D721Med (cell line): ENCODE data around the gene INAVA.
"Not testable (repeated sequence)": the region's sequence is repeated elsewhere in the genome, so short reads cannot be mapped to it uniquely, and the experiment has no call there.

ENCODE experiments used
- DNase-seq: peaks from one replicate; pipeline ENCODE4 v3.0.0; 2011; ENCODE audit warnings: low spot score; ENCODE audit not compliant: insufficient read length
- FAIRE-seq: peaks from 2 replicates; lab custom pipeline; 2011; peaks lifted over from hg19 to GRCh38; lab: Jason Lieb, UNC
- TF ChIP-seq, protein P1 (sequence below): IDR thresholded peaks from 2 replicates; pipeline ENCODE4 v1.5.1; 2012; ENCODE audit warnings: mild to moderate bottlenecking, control low read depth; ENCODE audit not compliant: insufficient read depth; ENCODE audit errors: missing control alignments

The INAVA gene

DNA sequence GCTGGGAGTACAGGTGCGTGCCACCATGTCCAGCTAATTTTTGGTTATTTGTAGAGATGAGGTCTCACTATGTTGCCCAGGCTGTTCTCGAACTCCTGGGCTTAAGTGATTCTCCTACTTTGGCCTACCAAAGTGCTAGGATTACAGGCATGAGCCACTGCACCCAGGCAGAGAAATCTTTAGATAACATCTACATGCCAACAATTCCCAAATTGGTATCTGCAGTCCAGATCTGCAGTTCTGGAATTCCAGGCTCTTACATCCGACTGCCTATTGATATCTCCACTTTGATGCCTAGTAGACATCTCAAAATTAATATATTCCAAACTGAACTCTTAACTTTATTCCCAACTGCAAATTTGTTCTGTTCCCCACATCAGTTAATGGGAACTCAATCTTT, 23.3 kb downstream of the INAVA start:
- FAIRE-seq = no peak
- TF ChIP-seq, protein P1, sequence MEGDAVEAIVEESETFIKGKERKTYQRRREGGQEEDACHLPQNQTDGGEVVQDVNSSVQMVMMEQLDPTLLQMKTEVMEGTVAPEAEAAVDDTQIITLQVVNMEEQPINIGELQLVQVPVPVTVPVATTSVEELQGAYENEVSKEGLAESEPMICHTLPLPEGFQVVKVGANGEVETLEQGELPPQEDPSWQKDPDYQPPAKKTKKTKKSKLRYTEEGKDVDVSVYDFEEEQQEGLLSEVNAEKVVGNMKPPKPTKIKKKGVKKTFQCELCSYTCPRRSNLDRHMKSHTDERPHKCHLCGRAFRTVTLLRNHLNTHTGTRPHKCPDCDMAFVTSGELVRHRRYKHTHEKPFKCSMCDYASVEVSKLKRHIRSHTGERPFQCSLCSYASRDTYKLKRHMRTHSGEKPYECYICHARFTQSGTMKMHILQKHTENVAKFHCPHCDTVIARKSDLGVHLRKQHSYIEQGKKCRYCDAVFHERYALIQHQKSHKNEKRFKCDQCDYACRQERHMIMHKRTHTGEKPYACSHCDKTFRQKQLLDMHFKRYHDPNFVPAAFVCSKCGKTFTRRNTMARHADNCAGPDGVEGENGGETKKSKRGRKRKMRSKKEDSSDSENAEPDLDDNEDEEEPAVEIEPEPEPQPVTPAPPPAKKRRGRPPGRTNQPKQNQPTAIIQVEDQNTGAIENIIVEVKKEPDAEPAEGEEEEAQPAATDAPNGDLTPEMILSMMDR = no peak
- DNase-seq = no peak

DNA sequence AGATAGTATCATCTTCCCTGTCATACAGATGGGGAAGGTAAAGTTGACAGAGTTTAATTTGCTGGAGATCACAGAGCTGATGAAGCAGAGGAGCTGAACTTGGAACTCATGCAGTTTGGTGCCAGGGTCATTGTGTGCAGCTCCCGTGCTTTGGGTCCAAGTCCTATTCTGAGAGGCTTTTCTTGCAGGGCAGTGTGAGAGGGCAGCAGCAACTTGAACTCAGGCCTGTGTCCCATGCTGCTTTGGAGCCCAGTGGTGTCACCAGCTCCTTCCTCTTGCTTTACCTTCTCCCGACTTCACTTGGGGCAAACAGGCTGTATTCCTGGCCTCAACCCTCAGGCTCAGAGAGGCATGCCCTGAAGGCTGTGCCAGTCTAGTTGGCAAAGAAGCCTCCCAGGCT, 24.7 kb downstream of the INAVA start:
- DNase-seq = no peak
- TF ChIP-seq, protein P1 = no peak
- no peak for FAIRE-seq

DNA sequence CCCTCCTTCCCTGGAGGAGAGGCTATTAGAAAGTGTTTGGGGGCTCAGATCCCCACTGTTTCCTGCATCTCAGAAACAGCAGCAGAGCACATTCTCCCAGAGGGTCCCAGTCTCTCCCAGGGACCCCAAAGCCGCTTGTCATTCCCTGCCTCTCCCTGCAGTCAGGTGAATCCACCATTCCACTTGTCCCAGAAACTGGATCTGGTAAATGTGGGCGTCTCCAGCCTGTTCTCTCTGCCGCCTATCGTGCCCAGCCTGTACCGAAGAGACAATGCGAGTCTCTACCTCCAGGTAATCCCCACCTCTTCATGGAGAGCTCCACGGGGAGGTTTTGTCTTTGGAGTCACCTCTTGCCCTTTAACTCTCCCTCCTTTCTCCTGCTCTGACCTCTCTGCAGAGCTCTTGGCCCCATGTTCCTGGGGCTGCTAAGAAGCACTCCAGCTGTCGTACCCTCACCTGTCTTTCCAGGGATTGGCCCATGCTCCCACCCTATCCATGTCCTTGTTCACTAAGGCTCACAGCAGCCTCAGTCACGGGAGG, 26.9 kb downstream of the INAVA start:
- no peak for FAIRE-seq
- TF ChIP-seq, protein P1 = no peak
- no peak for DNase-seq

DNA sequence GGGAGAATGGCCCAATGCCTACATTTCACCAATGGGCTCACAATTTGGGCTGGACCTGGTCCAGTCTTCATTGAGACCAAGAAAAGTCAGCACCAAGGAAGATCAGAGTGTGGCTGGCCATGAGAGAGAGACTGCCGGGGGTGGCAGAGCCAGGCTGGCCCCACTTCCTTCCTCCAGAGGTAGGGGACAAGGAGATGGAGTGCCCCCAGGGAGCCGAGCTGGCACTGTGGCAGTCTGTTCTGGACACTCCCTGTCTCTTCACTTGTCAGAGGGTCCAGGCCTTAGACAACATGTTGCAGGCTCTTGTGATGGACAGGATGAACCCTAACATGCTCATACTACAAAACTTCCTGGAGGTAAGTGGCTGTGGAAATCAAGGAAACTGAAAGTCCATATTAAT, 27.7 kb downstream of the INAVA start:
- DNase-seq (no peak), FAIRE-seq (no peak)
- TF ChIP-seq, protein P1 = no peak

DNA sequence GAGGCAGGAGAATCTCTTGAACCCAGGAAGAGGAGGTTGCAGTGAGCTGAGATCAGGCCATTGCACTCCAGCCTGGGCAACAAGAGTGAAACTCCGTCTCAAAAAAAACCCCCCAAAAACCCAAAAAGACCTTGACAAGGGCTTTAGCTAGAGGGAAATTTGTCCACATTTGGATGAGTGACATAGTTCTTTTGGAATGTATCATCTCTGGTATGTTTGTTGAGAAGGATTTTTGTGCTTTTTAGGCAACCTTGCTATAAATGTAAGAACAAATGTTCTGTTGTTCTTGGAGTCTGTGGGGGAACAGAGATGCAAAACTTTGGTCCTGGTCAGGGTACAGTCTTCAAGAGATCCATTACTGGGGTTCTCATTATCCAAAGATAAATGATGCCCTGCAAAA, 28.9 kb downstream of the INAVA start:
- no peak for FAIRE-seq
- TF ChIP-seq, protein P1 = no peak
- no peak for DNase-seq

DNA sequence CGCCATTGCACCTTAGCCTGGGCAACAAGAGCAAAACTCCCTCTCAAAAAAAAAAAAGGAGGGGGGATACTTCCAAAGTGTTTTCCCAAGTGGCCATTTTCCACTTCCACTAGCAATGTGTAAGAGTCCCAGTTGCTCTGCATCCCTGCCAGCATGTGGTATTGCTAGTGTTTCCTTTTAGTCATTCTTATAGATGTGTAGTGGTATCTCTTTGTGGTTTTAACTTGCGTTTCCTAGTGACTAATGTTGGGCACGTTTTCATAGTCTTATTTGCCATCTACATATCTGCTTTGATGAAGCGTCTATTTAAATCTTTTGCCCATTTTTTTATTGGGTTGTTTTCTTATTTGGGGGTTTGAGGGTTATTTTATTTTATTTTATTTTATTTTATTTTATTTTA, 31.1 kb downstream of the INAVA start:
- FAIRE-seq (no peak), DNase-seq (no peak)
- TF ChIP-seq, protein P1 = no peak

DNA sequence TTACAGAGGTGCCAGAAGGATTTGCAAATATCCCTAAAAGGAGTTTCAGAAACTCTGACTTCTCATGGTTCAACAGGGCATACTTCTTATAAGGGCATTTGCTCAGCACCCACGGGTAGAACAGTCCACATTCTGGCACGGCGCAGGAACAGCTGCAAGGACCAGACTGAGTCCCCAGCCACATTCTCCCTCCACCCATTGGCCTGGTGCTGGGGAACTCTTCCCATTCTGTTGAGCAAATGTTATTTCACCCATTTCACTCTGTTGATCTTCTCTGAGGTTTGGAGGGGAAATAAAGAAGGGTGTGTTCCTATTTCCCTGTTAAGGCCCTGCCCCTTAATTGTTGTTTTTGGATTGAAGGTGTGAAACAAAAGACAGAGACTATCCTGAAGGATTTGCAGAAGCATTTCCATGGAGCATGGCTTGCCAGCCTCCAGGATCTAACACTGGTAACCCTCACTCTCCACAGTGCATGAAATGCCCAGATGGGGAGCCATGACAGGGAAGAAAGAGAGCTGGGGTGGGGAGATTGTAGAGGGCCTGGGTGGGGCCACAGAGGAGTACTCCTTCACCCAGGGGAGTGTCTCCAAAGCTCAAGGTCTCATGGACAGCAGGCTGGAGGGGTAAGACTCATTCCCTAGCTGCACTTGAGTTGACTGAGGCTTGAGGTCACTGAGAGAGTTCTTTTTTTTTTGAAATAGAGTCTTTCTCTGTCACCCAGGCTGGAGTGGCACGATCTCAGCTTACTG, 35.0 kb downstream of the INAVA start:
- FAIRE-seq = no peak
- DNase-seq = no peak

DNA sequence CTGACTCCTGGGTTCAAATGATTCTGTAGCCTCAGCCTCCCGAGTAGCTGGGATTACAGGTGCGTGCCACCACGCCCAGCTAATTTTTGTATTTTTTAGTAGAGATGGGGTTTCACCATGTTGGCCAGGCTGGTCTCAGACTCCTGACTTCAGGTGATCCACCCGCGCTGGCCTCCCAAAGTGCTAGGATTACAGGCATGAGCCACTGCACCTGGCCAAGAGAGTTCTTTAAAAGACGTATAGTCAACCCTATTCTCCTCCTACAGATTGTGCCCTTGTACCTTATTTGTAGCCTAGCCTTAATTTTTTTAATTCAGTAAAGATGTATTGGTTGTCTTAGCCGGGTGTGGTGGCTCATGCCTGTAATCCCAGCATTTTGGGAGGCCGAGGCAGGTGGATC, 35.6 kb downstream of the INAVA start:
- FAIRE-seq, DNase-seq: not testable (repeated sequence)

More for the DNA sequence above, 35.0 kb downstream of the INAVA start:
- TF ChIP-seq, protein P1 = no peak
